GM06990 (cell line): ENCODE results near the gene CCL5.

Experiments used
- DNase-seq: peaks from one replicate; pipeline ENCODE4 v3.0.0-alpha.2; 2011; ENCODE audit not compliant: insufficient read length; ENCODE audit errors: extremely low read depth
- H3K27me3 ChIP-seq: replicated peaks from 2 replicates; pipeline ENCODE4 v1.6.0; 2011; ENCODE audit warnings: low read length; ENCODE audit not compliant: control insufficient read depth, insufficient read depth
- H3K36me3 ChIP-seq: 2 replicates; pipeline ENCODE4 v1.5.1; 2011; ENCODE audit warnings: low read length; ENCODE audit not compliant: control insufficient read depth, insufficient read depth
- H3K4me3 ChIP-seq: replicated peaks from 2 replicates; pipeline ENCODE4 v1.5.1; 2011; ENCODE audit warnings: low read depth, mild to moderate bottlenecking, control low read depth, low read length
- CTCF ChIP-seq: IDR thresholded peaks from 2 replicates; pipeline ENCODE4 v1.5.1; 2011; ENCODE audit warnings: low read length, control low read depth, mild to moderate bottlenecking, inconsistent platforms; ENCODE audit not compliant: insufficient read depth, poor library complexity, severe bottlenecking

The CCL5 gene

DNA sequence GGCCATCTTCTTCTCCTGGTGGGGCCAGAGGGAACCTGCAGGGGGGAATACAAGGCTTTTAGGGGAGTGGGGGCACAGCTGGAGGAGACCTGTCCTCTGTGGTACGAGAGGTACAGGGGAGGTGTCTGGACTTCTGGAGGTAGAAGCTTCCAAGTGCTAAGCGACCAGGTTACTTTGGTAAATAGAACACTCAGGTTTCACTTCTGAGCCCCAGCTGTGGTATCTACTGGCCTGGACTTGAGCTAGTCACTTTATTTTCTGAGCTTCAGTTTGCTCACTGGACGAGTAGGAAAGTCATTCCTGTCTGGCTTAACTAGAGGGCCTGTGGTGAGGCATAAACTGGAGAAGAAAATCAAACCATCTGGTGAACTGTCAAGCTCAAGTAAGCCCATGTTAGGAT, 11.4 kb downstream of the CCL5 start, which contains the start of gene HEATR9:
TSS of gene HEATR9 (minus strand) at position 155 of the 400 bp plus-strand sequence. CDS start at position 6, 149 bp downstream.
- Histone ChIP-seq H3K27me3 (no peaks in the 10 kb centered on the region), H3K4me3 (no peak within 1 kb of the TSS), H3K36me3 (no peaks in the 10 kb centered on the region; the same call in none of the 2 replicates)
- no peak for DNase-seq
- TF ChIP-seq CTCF = no peak

DNA sequence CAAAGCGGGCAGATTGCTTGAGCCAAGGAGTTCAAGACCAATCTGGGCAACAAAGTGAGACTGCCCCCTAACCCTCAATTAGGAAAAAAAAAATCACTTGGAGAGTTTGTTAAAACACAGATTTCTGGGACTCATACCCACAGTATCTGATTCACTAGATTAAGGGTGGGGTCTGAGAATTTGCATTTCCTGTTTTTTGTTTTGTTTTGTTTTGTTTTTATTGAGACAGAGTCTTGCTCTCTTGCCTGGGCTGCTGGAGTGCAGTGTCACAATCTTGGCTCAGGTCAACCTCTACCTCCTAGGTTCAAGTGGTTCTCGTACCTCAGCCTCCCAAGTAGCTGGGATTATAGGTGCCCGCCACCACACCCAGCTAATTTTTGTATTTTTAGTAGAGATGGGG, 12.6 kb downstream of the CCL5 start:
- H3K4me3 ChIP-seq = no peak overlapping the region
- no peak for TF ChIP-seq CTCF
- no peak for DNase-seq
- no peaks in the 10 kb centered on the region for H3K27me3 ChIP-seq
- no peaks in the 10 kb centered on the region; the same call in none of the 2 replicates for H3K36me3 ChIP-seq

DNA sequence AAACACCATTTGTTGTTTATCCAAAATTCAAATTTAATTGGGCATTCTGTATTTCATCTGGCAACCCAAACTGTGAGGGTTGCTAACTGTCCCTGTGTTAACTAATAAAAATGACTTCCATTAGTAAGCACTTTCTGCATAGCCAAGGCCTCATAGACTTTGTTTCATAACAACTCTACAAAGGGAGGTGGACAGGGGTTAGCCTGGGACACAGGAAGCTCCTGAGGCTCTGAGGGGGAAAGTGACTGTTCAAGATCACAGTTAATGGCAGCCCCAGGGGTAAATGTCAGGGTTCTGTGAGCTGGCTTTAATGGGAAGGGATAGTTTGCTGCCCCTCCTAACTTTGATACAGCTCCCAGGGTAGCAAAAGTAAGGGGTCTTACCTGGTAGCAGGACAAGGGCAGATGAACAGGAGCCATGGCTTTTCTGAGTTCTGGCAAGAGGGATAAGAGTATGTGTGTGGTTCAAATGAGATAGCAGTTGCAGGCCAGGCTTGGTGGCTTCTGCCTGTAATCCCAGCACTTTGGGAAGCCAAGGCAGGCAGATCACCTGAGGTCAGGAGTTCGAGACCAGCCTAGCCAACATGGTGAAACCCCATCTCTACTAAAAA, 13.7 kb downstream of the CCL5 start:
- Histone ChIP-seq H3K27me3 (no peaks in the 10 kb centered on the region), H3K36me3 (no peaks in the 10 kb centered on the region; the same call in none of the 2 replicates), H3K4me3 (no peak overlapping the region)
- TF ChIP-seq CTCF = no peak
- no peak for DNase-seq

DNA sequence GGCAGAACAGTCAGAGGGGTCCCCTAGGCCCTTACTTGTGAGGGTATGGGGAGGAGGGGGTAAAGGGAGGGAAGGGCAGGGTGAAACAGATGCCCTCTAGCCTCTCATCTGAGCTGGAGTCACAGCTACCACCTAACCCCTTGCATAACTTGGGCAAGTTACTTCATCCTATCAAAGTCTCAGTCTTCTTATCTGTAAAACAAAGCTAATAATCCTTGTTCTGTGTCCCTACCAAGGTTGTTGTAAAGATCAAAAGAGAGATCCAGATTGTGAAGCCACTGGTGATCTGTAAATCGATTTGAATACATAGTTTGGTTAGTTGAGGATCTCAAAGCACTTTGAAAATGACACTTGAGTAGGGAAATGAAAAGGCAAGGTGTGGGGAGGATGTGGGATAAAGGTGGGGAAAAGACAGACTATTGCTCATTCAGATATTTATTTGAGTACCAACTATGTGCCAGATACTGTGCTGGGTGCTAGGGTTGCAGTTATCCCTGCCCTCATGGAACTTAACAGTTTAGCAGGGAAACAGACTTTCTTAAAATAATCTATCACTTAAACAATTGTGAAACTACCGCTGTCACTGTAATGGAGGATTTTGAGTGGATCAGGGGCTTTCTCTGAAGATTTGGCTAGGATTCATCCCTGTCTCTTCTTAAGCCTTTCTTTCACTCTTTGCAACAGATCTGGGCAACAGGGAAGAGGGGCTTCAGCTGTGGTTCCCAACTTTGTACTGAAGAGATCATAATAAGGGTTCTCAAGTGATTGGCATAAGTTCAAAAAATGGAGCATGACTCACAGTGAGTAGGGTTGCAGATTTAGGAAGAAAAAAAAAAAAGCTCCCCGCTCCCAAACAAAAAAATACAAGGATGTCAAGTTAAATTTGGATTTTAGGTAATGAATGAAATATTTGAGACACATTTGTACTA, 14.5 kb downstream of the CCL5 start:
- H3K36me3 ChIP-seq = no peaks in the 10 kb centered on the region; the same call in none of the 2 replicates
- no peaks in the 10 kb centered on the region for H3K27me3 ChIP-seq
- TF ChIP-seq CTCF = no peak
- DNase-seq = no peak
- H3K4me3 ChIP-seq = no peak overlapping the region

- Histone ChIP-seq H3K27me3 (no peaks in the 10 kb centered on the region), H3K4me3 (no peak overlapping the region), H3K36me3 (no peaks in the 10 kb centered on the region; the same call in none of the 2 replicates)
- no peak for TF ChIP-seq CTCF
- DNase-seq = no peak
These were observed 15.3 kb downstream of the CCL5 start for GRCh38 chr17:35864853-35865252.
